Prostate gland (tissue), 2 donors: ENCODE measurements around the gene INMT. TPM values are rescaled to one million over a fixed set of nuclear protein-coding genes. Genes with fewer than 3 reads are reported as not detected.

Source experiments
- DNase-seq: peaks from one replicate; pipeline ENCODE4 v3.0.0-alpha.2; 2019; ENCODE audit warnings: low spot score
- H3K27ac ChIP-seq, 2 donors: fragments of 200-600 bp; sonication (generic); 2 replicates each; pipeline ENCODE4 v1.5.1; 2017 to 2019
- H3K27me3 ChIP-seq: fragments of 200-600 bp; sonication (generic); replicated peaks from 2 replicates; pipeline ENCODE4 v1.5.1; 2019; ENCODE audit not compliant: insufficient read depth
- H3K36me3 ChIP-seq, 2 donors: fragments of 200-600 bp; sonication (generic); 1 replicate in 1 of 2; 2 replicates in 1 of 2; pipeline versions ENCODE4 v1.5.1 to v1.8.1; 2017 to 2019
- H3K4me1 ChIP-seq: fragments of 200-600 bp; sonication (generic); replicated peaks from 2 replicates; pipeline ENCODE4 v1.5.1; 2019
- H3K4me3 ChIP-seq, 2 donors: fragments of 200-600 bp; sonication (generic); 2 replicates each; pipeline ENCODE4 v1.5.1; 2017 to 2019
- H3K9me3 ChIP-seq: fragments of 200-600 bp; sonication (generic); 2 replicates; pipeline ENCODE4 v1.5.1; 2017
- POLR2A ChIP-seq: fragments of 450-650 bp; IDR thresholded peaks from one replicate; pipeline ENCODE4 v1.6.1; 2016; ENCODE audit warnings: antibody characterized with exemption, mild to moderate bottlenecking
- POLR2AphosphoS5 ChIP-seq: sonication (generic); formaldehyde crosslinking; IDR thresholded peaks from one replicate; pipeline ENCODE4 v1.6.1; 2017; ENCODE audit warnings: antibody characterized with exemption
- WGBS: methylation state at CpG from one replicate; pipeline ENCODE4 v1.1.5; 2018; 5-methylcytosine and 5-hydroxymethylcytosine counted together
- intact Hi-C: fragments of 100-400 bp; cut with DNase I; formaldehyde crosslinking; loops from one replicate; pipeline ENCODE4 v1.14.2; 2022
- total RNA-seq, 2 donors: library from RNA; depleted of rRNA; stranded (reverse); fragments of >200 nt; gene quantifications; one replicate each; pipeline ENCODE4 v1.1.0, GENCODE V29; 2016
- TF ChIP-seq, protein P1 (sequence below), 4 experiments: fragments of 200-600 bp in 2 of 4; fragments of 450-650 bp in 2 of 4; sonication (generic) in 2 of 4; IDR thresholded peaks; 1 replicate in 3 of 4; 2 replicates in 1 of 4; pipeline ENCODE4 v1.5.1; 2016 to 2019; ENCODE audit warnings: antibody characterized with exemption in 4 of 4, mild to moderate bottlenecking in 2 of 4, moderate library complexity in 2 of 4

The INMT gene
- 100 to 1,000 TPM in 1 of 2 donors, 10 to 100 TPM in 1; 41.4 to 132 TPM for total RNA-seq

DNA sequence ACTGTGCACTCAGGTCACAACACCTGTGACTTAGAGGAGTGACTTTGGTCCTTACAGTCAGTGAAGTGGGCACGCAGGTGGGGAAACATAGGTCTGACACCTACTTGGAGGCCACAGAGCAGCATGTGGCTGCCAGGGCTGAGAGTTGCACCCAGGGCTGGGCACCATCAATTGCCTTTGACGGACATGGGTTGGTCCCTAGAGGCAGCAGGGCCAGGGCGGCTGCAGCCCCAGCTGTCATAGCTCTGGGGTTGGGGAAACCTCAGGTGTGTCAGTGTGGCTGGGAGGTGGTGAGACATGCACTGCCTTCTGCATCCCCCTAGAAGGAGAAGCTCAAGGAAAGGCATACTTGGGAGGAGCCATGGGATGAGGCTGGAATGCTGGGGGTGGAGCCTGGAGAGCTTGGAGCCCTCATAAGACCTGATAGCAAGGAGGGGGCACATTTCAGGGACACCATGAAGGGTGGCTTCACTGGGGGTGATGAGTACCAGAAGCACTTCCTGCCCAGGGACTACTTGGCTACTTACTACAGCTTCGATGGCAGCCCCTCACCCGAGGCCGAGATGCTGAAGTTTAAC lies at the start of gene INMT:
TSS of gene INMT (plus strand) at position 440 of the 578 bp plus-strand sequence. CDS start at position 456, 16 bp downstream.
- DNase-seq = peak; percentile 13
- peak within 1 kb of the TSS; percentile 60 to 74 for H3K27ac ChIP-seq
- no peaks in the 10 kb centered on the region for H3K4me1 ChIP-seq
- no peaks in the 10 kb centered on the region for H3K36me3 ChIP-seq
- intact Hi-C loops = no loop called here
- peak; percentile 46 for TF ChIP-seq POLR2AphosphoS5
- TF ChIP-seq, protein P1, sequence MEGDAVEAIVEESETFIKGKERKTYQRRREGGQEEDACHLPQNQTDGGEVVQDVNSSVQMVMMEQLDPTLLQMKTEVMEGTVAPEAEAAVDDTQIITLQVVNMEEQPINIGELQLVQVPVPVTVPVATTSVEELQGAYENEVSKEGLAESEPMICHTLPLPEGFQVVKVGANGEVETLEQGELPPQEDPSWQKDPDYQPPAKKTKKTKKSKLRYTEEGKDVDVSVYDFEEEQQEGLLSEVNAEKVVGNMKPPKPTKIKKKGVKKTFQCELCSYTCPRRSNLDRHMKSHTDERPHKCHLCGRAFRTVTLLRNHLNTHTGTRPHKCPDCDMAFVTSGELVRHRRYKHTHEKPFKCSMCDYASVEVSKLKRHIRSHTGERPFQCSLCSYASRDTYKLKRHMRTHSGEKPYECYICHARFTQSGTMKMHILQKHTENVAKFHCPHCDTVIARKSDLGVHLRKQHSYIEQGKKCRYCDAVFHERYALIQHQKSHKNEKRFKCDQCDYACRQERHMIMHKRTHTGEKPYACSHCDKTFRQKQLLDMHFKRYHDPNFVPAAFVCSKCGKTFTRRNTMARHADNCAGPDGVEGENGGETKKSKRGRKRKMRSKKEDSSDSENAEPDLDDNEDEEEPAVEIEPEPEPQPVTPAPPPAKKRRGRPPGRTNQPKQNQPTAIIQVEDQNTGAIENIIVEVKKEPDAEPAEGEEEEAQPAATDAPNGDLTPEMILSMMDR (IDR thresholded peaks at IDR 0.05) = no peak
- H3K9me3 ChIP-seq = no peaks in the 10 kb centered on the region
- WGBS = 61% methylated on average over 6 of the region's 6 CpGs
- no peaks in the 10 kb centered on the region for H3K27me3 ChIP-seq
- peak within 1 kb of the TSS; percentile 20 to 26 for H3K4me3 ChIP-seq

DNA sequence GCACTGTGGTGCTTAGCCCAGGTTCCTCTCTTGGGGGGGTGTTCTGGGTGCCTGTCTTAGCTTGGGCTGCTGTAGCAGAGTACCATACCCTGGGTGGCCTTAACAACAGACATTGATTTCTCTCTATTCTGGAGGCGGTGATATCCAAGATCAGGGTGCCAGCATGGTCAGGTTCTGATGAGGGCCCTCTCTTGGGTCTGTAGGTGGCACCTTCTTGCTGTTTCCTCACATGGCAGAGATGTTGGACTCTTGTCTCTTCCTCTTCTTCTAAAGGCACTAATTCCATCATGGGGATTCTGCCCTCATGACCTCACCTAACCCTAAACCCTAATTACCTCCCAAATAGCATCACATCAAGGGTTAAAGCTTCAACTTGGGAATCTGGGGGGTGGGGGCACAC lies 49.7 kb upstream of the INMT start:
- TF ChIP-seq POLR2A (no peak), POLR2AphosphoS5 (no peak)
- TF ChIP-seq, protein P1 (IDR thresholded peaks at IDR 0.05) = no peak
- DNase-seq = no peak
- H3K27me3 ChIP-seq = peaks cover 5% of the 10 kb centered on the region
- intact Hi-C loops = no loop called here
- no peaks in the 10 kb centered on the region for H3K4me1 ChIP-seq
- no peak overlapping the region for H3K27ac ChIP-seq
- no peaks in the 10 kb centered on the region for H3K9me3 ChIP-seq
- H3K4me3 ChIP-seq = no peak overlapping the region
- no peaks in the 10 kb centered on the region for H3K36me3 ChIP-seq
- WGBS = 86% methylated on average over 1 of the region's 1 CpG

DNA sequence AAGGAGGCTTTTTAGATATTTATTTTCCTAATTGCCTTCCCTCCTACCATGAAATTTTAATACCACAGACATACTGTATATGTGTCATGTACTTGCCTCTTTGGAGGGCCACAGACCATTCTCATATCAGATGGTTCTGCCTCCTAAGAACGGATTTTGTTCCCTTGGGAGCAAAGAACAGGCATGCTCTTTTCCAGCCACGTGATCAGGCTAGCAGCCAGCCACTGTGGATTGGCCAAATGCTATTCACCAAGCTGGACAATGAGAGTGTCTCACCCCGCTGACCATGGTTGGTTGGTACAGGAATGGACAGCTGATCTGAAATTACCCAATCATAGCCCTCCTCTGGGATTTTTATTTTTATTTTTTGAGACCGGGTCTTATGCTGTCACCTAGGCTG lies 48.2 kb upstream of the INMT start:
- Histone ChIP-seq H3K4me3 (no peak overlapping the region), H3K4me1 (no peaks in the 10 kb centered on the region), H3K27me3 (peaks cover 5% of the 10 kb centered on the region), H3K36me3 (no peaks in the 10 kb centered on the region), H3K9me3 (no peaks in the 10 kb centered on the region), H3K27ac (no peak overlapping the region)
- intact Hi-C loops = no loop called here
- 82% methylated on average over 4 of the region's 4 CpGs for WGBS
- TF ChIP-seq POLR2A = no peak
- TF ChIP-seq, protein P1 (IDR thresholded peaks at IDR 0.05) = no peak
- TF ChIP-seq POLR2AphosphoS5 = no peak
- DNase-seq = no peak

DNA sequence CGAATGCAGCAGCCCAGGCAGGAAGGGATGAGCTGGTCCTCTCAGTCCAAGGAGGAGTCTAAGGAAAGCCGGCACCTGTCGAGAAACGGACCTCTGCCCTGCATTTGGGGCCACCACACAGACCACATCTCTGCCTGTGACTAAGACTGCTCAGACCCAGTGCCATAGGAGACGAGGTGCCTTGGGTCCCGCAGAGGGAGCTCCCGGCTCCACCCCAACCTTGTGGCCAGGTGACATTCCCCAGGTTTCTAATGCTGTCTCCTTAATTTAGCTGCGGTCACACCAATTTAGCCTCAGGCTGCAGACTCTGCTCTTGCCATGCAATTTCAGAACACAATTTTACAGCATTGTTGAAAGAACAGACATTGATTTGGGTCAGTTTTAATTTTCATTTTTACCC lies 46.9 kb upstream of the INMT start:
- TF ChIP-seq, protein P1 (IDR thresholded peaks at IDR 0.05) = no peak
- TF ChIP-seq POLR2AphosphoS5 = no peak
- TF ChIP-seq POLR2A = no peak
- DNase-seq = no peak
- 69% methylated on average over 8 of the region's 8 CpGs for WGBS
- H3K4me3 ChIP-seq = no peak overlapping the region
- H3K27ac ChIP-seq = no peak overlapping the region
- no peaks in the 10 kb centered on the region for H3K36me3 ChIP-seq
- intact Hi-C loops = no loop called here
- peaks cover under 1% of the 10 kb centered on the region for H3K27me3 ChIP-seq
- H3K4me1 ChIP-seq = no peaks in the 10 kb centered on the region
- no peaks in the 10 kb centered on the region for H3K9me3 ChIP-seq

DNA sequence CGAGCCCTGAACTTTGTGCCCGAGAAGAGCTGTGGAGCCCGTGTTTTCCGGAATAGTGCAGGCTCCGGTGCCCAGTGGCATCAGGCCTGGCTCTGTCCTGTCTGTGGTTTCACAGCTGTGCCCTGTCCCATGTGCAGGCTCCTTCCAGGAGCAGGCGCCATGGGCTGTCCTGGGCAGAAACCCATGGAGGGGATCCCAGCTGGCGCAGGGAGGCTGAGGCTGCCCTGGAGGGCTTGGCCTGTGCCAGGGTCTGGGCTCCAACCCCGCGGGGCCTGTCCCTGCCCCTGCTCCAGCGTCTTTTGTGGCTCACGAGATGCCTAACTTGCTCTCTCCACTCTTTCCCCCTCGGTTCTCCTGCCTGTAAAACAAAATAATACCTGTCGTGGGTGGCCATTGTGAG lies 46.3 kb upstream of the INMT start:
- H3K9me3 ChIP-seq = no peaks in the 10 kb centered on the region
- intact Hi-C loops = no loop called here
- no peaks in the 10 kb centered on the region for H3K4me1 ChIP-seq
- DNase-seq = no peak
- no peak overlapping the region for H3K27ac ChIP-seq
- H3K36me3 ChIP-seq = no peaks in the 10 kb centered on the region
- 84% methylated on average over 13 of the region's 13 CpGs for WGBS
- H3K4me3 ChIP-seq = no peak overlapping the region
- TF ChIP-seq POLR2AphosphoS5 (no peak), POLR2A (no peak)
- TF ChIP-seq, protein P1 (IDR thresholded peaks at IDR 0.05) = no peak
- H3K27me3 ChIP-seq = no peaks in the 10 kb centered on the region
